Right cardiac atrium (tissue), 5 donors: ENCODE results near the gene SAFB2. TPM values are rescaled to one million over a fixed set of nuclear protein-coding genes. Genes with fewer than 3 reads are reported as not detected.
A peak's percentile ranks its signal among the peaks of the same experiment; 100 is the strongest.

Source experiments
- ATAC-seq, 2 donors: fragments of 200-7000 bp; cut with Tn5 transposase; one replicate each; pipeline versions ENCODE4 v1.8.0 to v1.9.1; 2020; ENCODE audit warnings: moderate library complexity in 2 of 2, mild to moderate bottlenecking in 1 of 2
- DNase-seq, 3 donors: peaks; one replicate each; pipeline ENCODE4 v3.0.0-alpha.2; 2020
- H3K27ac ChIP-seq: one replicate; pipeline ENCODE4 v1.5.1; 2013; ENCODE audit warnings: mild to moderate bottlenecking, low read length, control low read depth, moderate library complexity
- H3K27me3 ChIP-seq: one replicate; pipeline ENCODE4 v1.6.1; 2013; ENCODE audit not compliant: control insufficient read depth, insufficient read depth
- H3K4me1 ChIP-seq: one replicate; pipeline ENCODE4 v1.6.1; 2013; ENCODE audit warnings: low read length; ENCODE audit not compliant: control insufficient read depth, insufficient read depth
- H3K4me3 ChIP-seq: one replicate; pipeline ENCODE4 v1.5.1; 2013; ENCODE audit warnings: low read length, control low read depth
- H3K9me3 ChIP-seq: one replicate; pipeline ENCODE4 v1.6.1; 2013; ENCODE audit warnings: low read length; ENCODE audit not compliant: control insufficient read depth
- WGBS: extraction: QIAGEN DNeasy Blood & Tissue Kit; methylation state at CpG from one replicate; pipeline ENCODE4 v1.1.7; 2013; 5-methylcytosine and 5-hydroxymethylcytosine counted together
- intact Hi-C, 4 donors: fragments of 100-400 bp; cut with DNase I; formaldehyde crosslinking; loops; one replicate each; pipeline versions ENCODE4 v1.11.0 to v1.14.0; 2022 to 2023
- polyA plus RNA-seq: library from polyadenylated mRNA; stranded (reverse); fragments of 200-250 nt; gene quantifications from one replicate; pipeline ENCODE4 v1.2.3, GENCODE V29; 2013
- total RNA-seq, 4 donors: library from RNA; stranded (reverse); fragmentation: NEBNext Ultra II Directional; extraction: Animal tissue kit (Norgen Biotek cat#: 25700); gene quantifications; one replicate each; pipeline ENCODE4 v1.2.1, GENCODE V29; 2021
- donor health status: healthy with polysubstance abuse.
- donor health status: DM: no; HTN: yes; CAD: no.
- donor health status: DM: no; HTN: no; CAD: no.
- donor health status: DM: no; HTN: yes; CAD: no; lungs with severe emphysema.
- donor health status: DM: yes; HTN: yes; CAD: no.

The SAFB2 gene
- total and polyA plus RNA-seq, 5 donors, result 43.6 to 68.8 (median 63.1) TPM

DNA sequence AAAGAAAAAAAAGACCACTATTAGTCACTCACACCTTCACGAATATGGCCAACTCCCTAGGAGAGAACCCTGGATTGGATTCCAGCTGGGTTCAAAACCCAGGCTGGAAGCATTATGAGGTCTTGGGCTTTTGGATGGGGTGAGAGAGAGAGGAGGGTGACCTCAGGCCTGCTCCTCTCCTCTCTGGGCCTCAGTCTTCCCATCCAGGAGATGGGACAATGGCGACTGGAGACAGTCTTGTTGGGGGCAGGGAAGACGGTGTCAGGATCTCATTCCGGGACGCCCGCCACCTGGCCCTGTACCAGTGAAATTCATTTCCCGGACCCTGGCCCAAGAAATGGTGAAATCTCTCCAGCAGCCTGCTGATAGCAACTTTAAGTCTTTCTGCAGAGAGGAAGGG lies 81.1 kb downstream of the SAFB2 start:
- Histone ChIP-seq H3K4me1 (no peaks in the 10 kb centered on the region), H3K4me3 (no peak overlapping the region), H3K27ac (no peak overlapping the region), H3K9me3 (no peaks in the 10 kb centered on the region), H3K27me3 (no peaks in the 10 kb centered on the region)
- ATAC-seq (no peak), DNase-seq (peak in 1 of 3 donors; percentile 44)
- intact Hi-C loops, result no loop called here
- 64% methylated on average over 7 of the region's 7 CpGs for WGBS

GRCh38 chr19:5540208-5540607 lies 82.4 kb downstream of the SAFB2 start:
- peak in 1 of 3 donors; percentile 33 for DNase-seq
- Histone ChIP-seq H3K4me1 (peaks cover 3% of the 10 kb centered on the region), H3K9me3 (peaks cover under 1% of the 10 kb centered on the region), H3K27ac (no peak overlapping the region), H3K4me3 (no peak overlapping the region), H3K27me3 (no peaks in the 10 kb centered on the region)
- intact Hi-C loops, result no loop called here
- 92% methylated on average over 10 of the region's 10 CpGs for WGBS
- no peak for ATAC-seq

DNA sequence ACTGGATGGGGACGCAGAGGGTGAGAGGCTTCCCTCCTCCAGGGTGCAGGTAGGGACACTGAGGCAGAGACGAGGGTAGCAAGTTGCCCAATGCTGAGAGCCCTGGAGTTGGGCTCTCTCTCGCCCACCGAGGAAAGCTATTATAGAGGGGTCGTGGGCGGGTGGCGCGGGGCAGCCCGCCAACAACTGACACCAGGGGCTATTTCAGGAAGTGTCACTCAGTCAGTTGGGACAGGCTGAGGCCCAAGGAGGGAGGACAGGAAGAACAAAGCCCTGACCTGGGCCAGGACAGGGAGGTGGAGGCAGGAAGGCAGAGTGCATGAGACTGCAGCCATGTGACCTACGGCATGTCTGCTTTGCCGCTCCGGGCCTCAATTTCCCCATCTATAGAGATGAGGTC lies 84.7 kb downstream of the SAFB2 start:
- no peak overlapping the region for H3K4me3 ChIP-seq
- ATAC-seq (peak; percentile 49 to 50), DNase-seq (peak in 2 of 3 donors; percentile 65 to 76)
- intact Hi-C loops, result no loop called here
- peaks cover 3% of the 10 kb centered on the region for H3K4me1 ChIP-seq
- H3K9me3 ChIP-seq, result peaks cover 2% of the 10 kb centered on the region
- H3K27ac ChIP-seq, result peak overlapping the region; percentile 92
- H3K27me3 ChIP-seq, result no peaks in the 10 kb centered on the region
- 41% methylated on average over 12 of the region's 12 CpGs for WGBS

Other genes with a start within 250 kb of the SAFB2 start
- not detected for gene ZNRF4, start 167.4 kb downstream of the SAFB2 start, total RNA-seq
- gene ZNRF4, start 167.4 kb downstream of the SAFB2 start, polyA plus RNA-seq, result not detected
- gene TINCR, start 54.8 kb downstream of the SAFB2 start, total RNA-seq, result under 1 TPM in 3 of 4 donors, not detected in 1; 0.06 to 0.11 (median 0.08) TPM
- gene TINCR, start 54.8 kb downstream of the SAFB2 start, polyA plus RNA-seq, result 0.34 TPM
- gene SAFB, start 307 bp upstream of the SAFB2 start, total RNA-seq, result 10 to 100 TPM; 50.5 to 65.0 (median 61.8) TPM
- 48.4 TPM for gene SAFB, start 307 bp upstream of the SAFB2 start, polyA plus RNA-seq
- 100 to 1,000 TPM; 132 to 175 (median 149) TPM for gene MICOS13, start 57.7 kb upstream of the SAFB2 start, total RNA-seq
- gene MICOS13, start 57.7 kb upstream of the SAFB2 start, polyA plus RNA-seq, result 296 TPM
- 1 to 10 TPM; 4.3 to 7.1 (median 6.8) TPM for gene HSD11B1L, start 58.3 kb upstream of the SAFB2 start, total RNA-seq
- gene HSD11B1L, start 58.3 kb upstream of the SAFB2 start, polyA plus RNA-seq, result 9.8 TPM
- 100 to 1,000 TPM; 451 to 525 (median 478) TPM for gene RPL36, start 67.5 kb upstream of the SAFB2 start, total RNA-seq
- gene RPL36, start 67.5 kb upstream of the SAFB2 start, polyA plus RNA-seq, result 727 TPM
- gene LONP1, start 97.4 kb upstream of the SAFB2 start, total RNA-seq, result 10 to 100 TPM; 55.4 to 66.2 (median 59.3) TPM
- gene LONP1, start 97.4 kb upstream of the SAFB2 start, polyA plus RNA-seq, result 60.3 TPM
- not detected for gene CATSPERD, start 97.9 kb upstream of the SAFB2 start, total RNA-seq
- not detected for gene CATSPERD, start 97.9 kb upstream of the SAFB2 start, polyA plus RNA-seq
- 1 to 10 TPM in 2 of 4 donors, under 1 TPM in 2; 0.74 to 1.7 (median 1.2) TPM for gene PRR22, start 162.0 kb upstream of the SAFB2 start, total RNA-seq
- 0.84 TPM for gene PRR22, start 162.0 kb upstream of the SAFB2 start, polyA plus RNA-seq
- gene DUS3L, start 168.4 kb upstream of the SAFB2 start, total RNA-seq, result 10 to 100 TPM; 16.0 to 27.3 (median 19.7) TPM
- 15.5 TPM for gene DUS3L, start 168.4 kb upstream of the SAFB2 start, polyA plus RNA-seq
- 10 to 100 TPM; 31.6 to 57.1 (median 52.5) TPM for gene NRTN, start 182.3 kb upstream of the SAFB2 start, total RNA-seq
- 31.7 TPM for gene NRTN, start 182.3 kb upstream of the SAFB2 start, polyA plus RNA-seq
- not detected for gene FUT6, start 216.9 kb upstream of the SAFB2 start, total RNA-seq
- gene FUT6, start 216.9 kb upstream of the SAFB2 start, polyA plus RNA-seq, result not detected
- gene FUT3, start 228.7 kb upstream of the SAFB2 start, total RNA-seq, result not detected
- gene FUT3, start 228.7 kb upstream of the SAFB2 start, polyA plus RNA-seq, result not detected
- gene FUT5, start 247.8 kb upstream of the SAFB2 start, total RNA-seq, result not detected
- not detected for gene FUT5, start 247.8 kb upstream of the SAFB2 start, polyA plus RNA-seq